Pancreas (tissue), 10 donors: ENCODE measurements around the gene TMEM126A. TPM values are rescaled to one million over a fixed set of nuclear protein-coding genes. Genes with fewer than 3 reads are reported as not detected.

Source experiments
- ATAC-seq, 4 donors: fragments of 200-7000 bp; cut with Tn5 transposase; one replicate each; pipeline versions ENCODE4 v1.8.0 to v1.9.1; 2020; ENCODE audit warnings: mild to moderate bottlenecking in 4 of 4, moderate library complexity in 4 of 4
- DNase-seq, 6 donors: peaks; one replicate each; pipeline ENCODE4 v3.0.0-alpha.2; 2020
- FAIRE-seq: peaks from 2 replicates; lab custom pipeline; 2012; peaks lifted over from hg19 to GRCh38; lab: Jason Lieb, UNC
- H3K27ac ChIP-seq, 4 donors: fragments of 200-600 bp; sonication (generic); 1 replicate in 3 of 4; 2 replicates in 1 of 4; pipeline versions ENCODE4 v1.5.0 to v1.8.0; 2020
- H3K27me3 ChIP-seq, 4 donors: fragments of 200-600 bp; one replicate each; pipeline ENCODE4 v1.8.0; 2021
- H3K36me3 ChIP-seq, 3 donors: fragments of 200-600 bp; sonication (generic) in 1 of 3; one replicate each; pipeline versions ENCODE4 v1.5.0 to v1.8.0; 2020 to 2021
- H3K4me1 ChIP-seq, 3 donors: fragments of 200-600 bp; one replicate each; pipeline ENCODE4 v1.8.0; 2021
- H3K4me3 ChIP-seq, 4 donors: fragments of 200-600 bp; sonication (generic) in 2 of 4; one replicate each; pipeline versions ENCODE4 v1.5.0 to v1.8.0; 2020 to 2021
- H3K9me3 ChIP-seq, 4 donors: fragments of 200-600 bp; one replicate each; pipeline ENCODE4 v1.8.0; 2021
- WGBS, 2 donors: extraction: QIAGEN DNeasy Blood & Tissue Kit; methylation state at CpG; one replicate each; pipeline ENCODE4 v1.1.7; 2013; 5-methylcytosine and 5-hydroxymethylcytosine counted together
- intact Hi-C, 3 donors: fragments of 100-400 bp; cut with DNase I; formaldehyde crosslinking; loops; one replicate each; pipeline versions ENCODE4 v1.11.1 to v1.14.2; 2022
- polyA plus RNA-seq, 2 donors: library from polyadenylated mRNA; stranded (reverse); fragments of 200-250 nt; gene quantifications; one replicate each; pipeline ENCODE4 v1.2.3, GENCODE V29; 2013
- total RNA-seq, 6 donors: library from RNA; stranded (reverse); fragmentation: NEBNext Ultra II Directional in 4 of 6; extraction: Animal tissue kit (Norgen Biotek cat#: 25700) in 4 of 6; gene quantifications; one replicate each; pipeline versions ENCODE4 v1.2.1 to v1.2.4, GENCODE V29; 2021 to 2023
- TF ChIP-seq, protein P1 (sequence below), 4 donors: fragments of 200-600 bp; sonication (generic) in 3 of 4; IDR thresholded peaks; one replicate each; pipeline versions ENCODE4 v1.5.0 to v1.8.0; 2021; ENCODE audit warnings: antibody characterized with exemption in 4 of 4
- donor health status: healthy with polysubstance abuse.
- donor health status: DM: no; HTN: no; CAD: no; lungs with moderate emphysema.
- donor health status: DM: no; HTN: no; CAD: no.
- donor health status: control.
- donor health status: control.
- donor health status: Bipolar disorder and iron deficiency.
- donor health status: DM: yes; HTN: yes; CAD: no.
- donor health status: DM: no; HTN: no; CAD: no.
- donor health status: DM: no; HTN: no; CAD: no.
- donor health status: DM: yes; HTN: yes; CAD: no.

Gene TMEM126A
- total and polyA plus RNA-seq, 8 donors: 9.6 to 27.8 (median 13.9) TPM

DNA sequence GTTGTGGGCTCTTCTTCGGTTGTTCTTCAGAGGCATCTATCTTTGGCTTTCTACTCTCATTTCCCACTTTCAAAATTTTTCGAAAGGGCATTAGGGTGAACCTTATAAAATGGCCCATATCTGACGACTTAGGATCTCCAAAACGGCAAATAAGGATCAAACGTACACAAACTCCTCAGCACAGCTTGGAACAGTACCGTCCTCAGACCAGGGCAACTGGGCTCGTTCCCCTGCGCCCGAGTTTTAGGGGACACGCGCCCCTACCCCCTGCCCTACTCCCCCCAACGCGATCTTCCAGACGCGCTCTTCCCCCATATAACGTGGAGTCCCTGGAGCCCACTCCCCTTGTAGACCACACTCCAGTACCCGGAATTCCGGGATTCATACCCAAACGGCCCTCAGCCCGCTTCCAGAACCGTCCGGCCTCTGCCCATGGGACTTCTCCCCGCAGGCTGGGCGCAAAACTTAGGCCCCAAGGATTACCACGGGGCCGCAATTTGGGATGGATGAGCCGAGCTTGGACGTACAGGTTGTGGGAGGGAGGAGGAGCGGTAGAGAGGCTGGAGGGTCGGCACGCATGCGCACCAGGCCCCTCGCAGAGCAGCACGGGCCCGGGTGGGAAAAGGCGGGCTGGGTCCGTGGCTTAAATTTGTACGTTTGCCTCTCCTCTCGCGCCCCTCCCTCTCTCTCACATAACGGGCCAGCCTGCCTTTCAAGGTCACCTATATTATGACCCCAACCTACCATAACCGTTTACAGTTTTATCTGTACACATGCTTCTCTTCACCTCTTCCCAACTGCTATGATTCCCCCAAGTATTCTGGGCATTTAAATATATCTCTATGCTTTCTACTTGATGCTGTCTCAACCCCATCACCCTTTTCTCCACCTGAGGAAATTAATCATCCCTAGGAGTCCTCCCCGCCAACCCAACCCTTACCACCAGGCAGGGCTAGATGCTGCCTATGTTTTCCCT, 34.9 kb downstream of the TMEM126A start:
- Histone ChIP-seq H3K27ac (no peak overlapping the region), H3K9me3 (no peaks in the 10 kb centered on the region), H3K4me1 (peaks cover 0 to 5% (median 5%) of the 10 kb centered on the region in 3 donors), H3K4me3 (peak overlapping the region; percentile 14 to 67 (median 46)), H3K36me3 (no peaks in the 10 kb centered on the region), H3K27me3 (no peaks in the 10 kb centered on the region)
- ATAC-seq: peak; percentile 81 to 92 (median 88)
- DNase-seq: peak; percentile 48 to 85 (median 64)
- intact Hi-C loops: no loop called here
- TF ChIP-seq, protein P1, sequence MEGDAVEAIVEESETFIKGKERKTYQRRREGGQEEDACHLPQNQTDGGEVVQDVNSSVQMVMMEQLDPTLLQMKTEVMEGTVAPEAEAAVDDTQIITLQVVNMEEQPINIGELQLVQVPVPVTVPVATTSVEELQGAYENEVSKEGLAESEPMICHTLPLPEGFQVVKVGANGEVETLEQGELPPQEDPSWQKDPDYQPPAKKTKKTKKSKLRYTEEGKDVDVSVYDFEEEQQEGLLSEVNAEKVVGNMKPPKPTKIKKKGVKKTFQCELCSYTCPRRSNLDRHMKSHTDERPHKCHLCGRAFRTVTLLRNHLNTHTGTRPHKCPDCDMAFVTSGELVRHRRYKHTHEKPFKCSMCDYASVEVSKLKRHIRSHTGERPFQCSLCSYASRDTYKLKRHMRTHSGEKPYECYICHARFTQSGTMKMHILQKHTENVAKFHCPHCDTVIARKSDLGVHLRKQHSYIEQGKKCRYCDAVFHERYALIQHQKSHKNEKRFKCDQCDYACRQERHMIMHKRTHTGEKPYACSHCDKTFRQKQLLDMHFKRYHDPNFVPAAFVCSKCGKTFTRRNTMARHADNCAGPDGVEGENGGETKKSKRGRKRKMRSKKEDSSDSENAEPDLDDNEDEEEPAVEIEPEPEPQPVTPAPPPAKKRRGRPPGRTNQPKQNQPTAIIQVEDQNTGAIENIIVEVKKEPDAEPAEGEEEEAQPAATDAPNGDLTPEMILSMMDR (IDR thresholded peaks at IDR 0.05): no peak
- 26 to 34% methylated on average over 42 to 43 of the region's 43 CpGs for WGBS, 2 donors
- no peak for FAIRE-seq

DNA sequence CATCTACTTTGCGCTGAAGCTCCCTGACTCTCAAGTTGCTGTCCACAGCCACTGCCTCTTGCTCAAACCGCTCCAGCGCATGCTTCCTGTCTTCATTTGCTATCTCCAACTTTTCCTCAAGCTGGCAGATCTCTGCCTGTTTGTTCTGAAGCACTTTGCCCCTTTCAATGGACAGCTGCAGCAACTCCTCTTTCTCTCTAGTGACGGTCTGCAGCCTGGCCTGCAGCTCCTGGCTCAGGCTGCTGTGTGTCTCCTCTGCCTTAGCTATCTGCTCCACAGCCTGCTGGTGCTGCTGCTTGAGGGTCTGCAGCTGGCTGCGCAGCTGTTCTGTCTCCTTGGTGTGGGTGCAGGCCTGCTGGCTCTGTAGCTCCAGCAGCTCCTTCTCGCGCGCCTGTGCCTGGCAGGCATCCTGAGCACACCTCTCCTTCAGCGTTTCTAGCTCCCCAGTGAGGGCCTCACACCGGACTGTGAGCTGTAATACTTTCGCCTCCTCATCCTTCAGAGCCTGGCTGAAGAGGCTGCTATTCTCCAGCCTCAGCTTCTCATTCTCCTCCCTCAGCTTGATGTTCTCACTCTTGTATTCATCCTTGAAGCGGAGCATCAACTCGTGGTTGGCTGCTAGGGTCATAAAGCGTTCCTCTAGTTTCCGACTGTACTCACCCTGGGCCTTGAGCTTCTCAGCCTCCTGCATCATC, 37.5 kb downstream of the TMEM126A start:
- Histone ChIP-seq H3K4me1 (peaks cover 0 to 5% (median 5%) of the 10 kb centered on the region in 3 donors), H3K36me3 (no peaks in the 10 kb centered on the region), H3K27me3 (no peaks in the 10 kb centered on the region), H3K27ac (no peak overlapping the region), H3K9me3 (no peaks in the 10 kb centered on the region), H3K4me3 (no peak overlapping the region)
- intact Hi-C loops: no loop called here
- peak in 1 of 6 donors; percentile 43 for DNase-seq
- ATAC-seq: no peak
- FAIRE-seq: no peak
- WGBS, 2 donors: 79 to 83% methylated on average over 15 of the region's 15 CpGs
- TF ChIP-seq, protein P1 (IDR thresholded peaks at IDR 0.05): no peak

DNA sequence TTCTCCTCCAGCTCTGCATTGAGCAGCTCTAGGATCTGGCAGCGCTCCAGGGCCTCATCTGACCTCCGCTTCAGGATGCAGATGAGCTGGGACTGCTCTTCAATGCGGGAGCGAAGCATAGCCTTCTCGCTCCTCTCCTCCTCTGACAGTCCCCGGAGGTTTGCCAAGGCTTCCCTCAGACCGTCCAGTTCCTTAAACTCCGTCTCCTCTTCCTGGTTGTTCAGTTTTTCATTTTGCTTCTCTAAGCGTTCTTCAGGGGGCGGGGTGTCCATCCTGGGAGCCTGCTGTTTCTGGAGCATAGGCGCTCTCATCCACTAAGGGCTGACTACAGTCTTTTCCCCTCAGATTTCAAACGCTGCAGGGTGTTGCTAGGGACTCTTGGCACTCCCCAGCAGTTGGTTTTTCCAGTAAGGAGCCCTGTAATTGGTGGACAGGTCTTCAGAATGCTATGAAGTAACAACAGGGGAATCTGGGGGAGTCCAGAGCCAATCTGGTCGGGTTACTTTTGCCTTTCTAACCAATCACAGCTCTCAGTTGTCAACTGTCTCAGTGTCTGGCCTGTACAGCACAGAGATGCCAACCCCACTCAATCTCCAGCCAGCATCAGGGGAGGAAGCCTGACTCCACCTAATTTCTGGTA, 38.2 kb downstream of the TMEM126A start, which contains the start of gene CCDC89:
Gene CCDC89 (minus strand): TSS at position 376 of the 640 bp plus-strand sequence. CDS start 65 bp downstream, at position 311.
- peak; percentile 77 for FAIRE-seq
- Histone ChIP-seq H3K9me3 (no peaks in the 10 kb centered on the region), H3K36me3 (no peaks in the 10 kb centered on the region), H3K4me1 (peaks cover 0 to 5% (median 5%) of the 10 kb centered on the region in 3 donors), H3K4me3 (no peak within 1 kb of the TSS), H3K27ac (no peak within 1 kb of the TSS), H3K27me3 (no peaks in the 10 kb centered on the region)
- DNase-seq: peak in 3 of 6 donors; percentile 30 to 55 (median 41)
- 75 to 85% methylated on average over 13 of the region's 13 CpGs for WGBS, 2 donors
- peak; percentile 35 to 86 (median 60) for ATAC-seq
- intact Hi-C loops: no loop called here
- TF ChIP-seq, protein P1 (IDR thresholded peaks at IDR 0.05): no peak

DNA sequence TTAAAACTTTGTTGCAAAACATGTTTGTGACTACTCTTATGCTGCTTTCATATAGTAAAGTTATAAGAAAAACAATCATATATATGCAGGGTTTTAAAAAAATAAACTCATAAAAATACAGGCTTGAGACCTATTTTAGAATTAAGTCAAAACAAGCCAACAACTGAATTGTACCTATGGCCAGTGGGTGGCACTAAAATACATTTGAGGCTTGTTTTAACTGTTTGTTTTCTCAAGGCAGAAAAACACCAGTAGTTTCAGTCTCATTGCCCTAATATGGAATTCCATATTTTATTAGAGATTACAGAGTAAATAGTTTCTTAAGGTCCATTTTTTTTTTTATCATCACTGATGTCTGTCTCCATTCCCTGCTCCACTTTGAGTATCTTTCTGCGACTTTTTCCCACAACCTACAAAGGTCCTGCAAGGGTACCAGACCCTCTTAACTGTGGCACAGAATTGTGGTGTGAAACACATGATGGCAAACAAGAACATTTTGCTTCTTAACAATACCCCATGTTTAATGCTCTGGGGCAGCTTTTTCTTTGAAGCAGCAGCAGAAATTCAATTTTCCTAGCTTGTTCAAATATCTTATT, 46.7 kb downstream of the TMEM126A start:
- Histone ChIP-seq H3K27ac (no peak overlapping the region), H3K4me1 (no peaks in the 10 kb centered on the region), H3K27me3 (no peaks in the 10 kb centered on the region), H3K4me3 (no peak overlapping the region), H3K36me3 (no peaks in the 10 kb centered on the region), H3K9me3 (no peaks in the 10 kb centered on the region)
- intact Hi-C loops: loop anchor here in 1 of 3 donors (10.0 kb wide), 1 partner anchor 590 kb away; no protein-coding TSS in a partner anchor
- FAIRE-seq (no peak), DNase-seq (no peak), ATAC-seq (peak in 2 of 4 donors; percentile 38 to 55)
- TF ChIP-seq, protein P1 (IDR thresholded peaks at IDR 0.05): no peak
- 96 to 100% methylated on average over 1 of the region's 1 CpG for WGBS, 2 donors
